Lower leg skin (tissue), 3 donors: ENCODE data around the gene GJA5.

ENCODE experiments used
- POLR2A ChIP-seq, 2 donors: fragments of 450-650 bp; IDR thresholded peaks; one replicate each; pipeline ENCODE4 v1.6.1; 2016 to 2017; ENCODE audit warnings: antibody characterized with exemption in 2 of 2, mild to moderate bottlenecking in 1 of 2, moderate library complexity in 1 of 2
- TF ChIP-seq, protein P1 (sequence below), 3 donors: fragments of 450-650 bp; IDR thresholded peaks; one replicate each; pipeline ENCODE4 v1.5.1; 2016; ENCODE audit warnings: antibody characterized with exemption in 3 of 3, mild to moderate bottlenecking in 3 of 3, moderate library complexity in 2 of 3

DNA sequence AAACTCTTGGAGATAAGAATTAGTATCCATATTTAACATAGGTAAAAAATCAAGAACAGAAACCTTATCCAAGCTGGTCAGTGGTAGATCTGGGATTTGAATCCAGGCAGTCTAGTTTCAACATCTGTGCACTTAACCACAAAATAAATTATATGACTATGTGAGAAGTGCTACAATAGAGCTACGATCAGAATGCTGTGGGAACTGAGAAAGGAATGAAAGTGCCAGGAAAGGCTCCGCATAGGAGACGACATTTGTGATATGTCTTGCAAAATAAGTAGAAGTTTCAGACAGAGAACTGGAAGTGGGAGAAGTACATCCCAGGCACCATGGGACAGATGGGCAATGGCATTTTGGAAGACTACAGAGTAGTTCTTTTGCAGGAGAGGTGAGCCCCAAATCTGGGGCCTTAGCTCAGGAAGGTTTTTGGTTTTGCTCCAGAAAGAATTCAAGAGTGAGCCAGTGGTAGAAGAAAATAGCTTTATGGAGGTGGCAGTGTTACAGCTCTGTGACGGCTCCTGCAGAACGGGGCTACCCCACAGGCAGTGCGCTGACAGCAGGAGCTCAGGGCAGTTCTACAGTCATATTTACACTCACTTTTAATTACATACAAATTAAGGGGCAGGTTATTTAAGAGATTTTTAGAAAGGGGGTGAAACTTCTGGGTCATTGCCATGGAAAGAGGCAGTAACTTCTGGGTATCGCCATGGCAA lies 25.5 kb upstream of the GJA5 start:
- no peak for TF ChIP-seq POLR2A (IDR thresholded peaks at IDR 0.05)
- TF ChIP-seq, protein P1, sequence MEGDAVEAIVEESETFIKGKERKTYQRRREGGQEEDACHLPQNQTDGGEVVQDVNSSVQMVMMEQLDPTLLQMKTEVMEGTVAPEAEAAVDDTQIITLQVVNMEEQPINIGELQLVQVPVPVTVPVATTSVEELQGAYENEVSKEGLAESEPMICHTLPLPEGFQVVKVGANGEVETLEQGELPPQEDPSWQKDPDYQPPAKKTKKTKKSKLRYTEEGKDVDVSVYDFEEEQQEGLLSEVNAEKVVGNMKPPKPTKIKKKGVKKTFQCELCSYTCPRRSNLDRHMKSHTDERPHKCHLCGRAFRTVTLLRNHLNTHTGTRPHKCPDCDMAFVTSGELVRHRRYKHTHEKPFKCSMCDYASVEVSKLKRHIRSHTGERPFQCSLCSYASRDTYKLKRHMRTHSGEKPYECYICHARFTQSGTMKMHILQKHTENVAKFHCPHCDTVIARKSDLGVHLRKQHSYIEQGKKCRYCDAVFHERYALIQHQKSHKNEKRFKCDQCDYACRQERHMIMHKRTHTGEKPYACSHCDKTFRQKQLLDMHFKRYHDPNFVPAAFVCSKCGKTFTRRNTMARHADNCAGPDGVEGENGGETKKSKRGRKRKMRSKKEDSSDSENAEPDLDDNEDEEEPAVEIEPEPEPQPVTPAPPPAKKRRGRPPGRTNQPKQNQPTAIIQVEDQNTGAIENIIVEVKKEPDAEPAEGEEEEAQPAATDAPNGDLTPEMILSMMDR (IDR thresholded peaks at IDR 0.05) = no peak
